Sigmoid colon (tissue), 3 donors: Measurements from ENCODE around the gene UBL7.

Experiments used
- POLR2A ChIP-seq, 2 donors: fragments of 450-650 bp; IDR thresholded peaks; one replicate each; pipeline ENCODE4 v1.6.1; 2016; ENCODE audit warnings: antibody characterized with exemption in 2 of 2, mild to moderate bottlenecking in 2 of 2, moderate library complexity in 2 of 2
- TF ChIP-seq, protein P1 (sequence below), 4 experiments: fragments of 450-650 bp in 3 of 4; fragments of 200-600 bp in 1 of 4; IDR thresholded peaks; one replicate each; pipeline ENCODE4 v1.5.1; 2016 to 2019; ENCODE audit warnings: antibody characterized with exemption in 4 of 4, mild to moderate bottlenecking in 3 of 4, moderate library complexity in 2 of 4

- TF ChIP-seq, protein P1, sequence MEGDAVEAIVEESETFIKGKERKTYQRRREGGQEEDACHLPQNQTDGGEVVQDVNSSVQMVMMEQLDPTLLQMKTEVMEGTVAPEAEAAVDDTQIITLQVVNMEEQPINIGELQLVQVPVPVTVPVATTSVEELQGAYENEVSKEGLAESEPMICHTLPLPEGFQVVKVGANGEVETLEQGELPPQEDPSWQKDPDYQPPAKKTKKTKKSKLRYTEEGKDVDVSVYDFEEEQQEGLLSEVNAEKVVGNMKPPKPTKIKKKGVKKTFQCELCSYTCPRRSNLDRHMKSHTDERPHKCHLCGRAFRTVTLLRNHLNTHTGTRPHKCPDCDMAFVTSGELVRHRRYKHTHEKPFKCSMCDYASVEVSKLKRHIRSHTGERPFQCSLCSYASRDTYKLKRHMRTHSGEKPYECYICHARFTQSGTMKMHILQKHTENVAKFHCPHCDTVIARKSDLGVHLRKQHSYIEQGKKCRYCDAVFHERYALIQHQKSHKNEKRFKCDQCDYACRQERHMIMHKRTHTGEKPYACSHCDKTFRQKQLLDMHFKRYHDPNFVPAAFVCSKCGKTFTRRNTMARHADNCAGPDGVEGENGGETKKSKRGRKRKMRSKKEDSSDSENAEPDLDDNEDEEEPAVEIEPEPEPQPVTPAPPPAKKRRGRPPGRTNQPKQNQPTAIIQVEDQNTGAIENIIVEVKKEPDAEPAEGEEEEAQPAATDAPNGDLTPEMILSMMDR (IDR thresholded peaks at IDR 0.05): no peak
- TF ChIP-seq POLR2A (IDR thresholded peaks at IDR 0.05): no peak
Observed at GRCh38 chr15:74430510-74430951, 30.4 kb downstream of the UBL7 start.
